DMS 273 (cell line): ENCODE measurements around the gene KIF22.

Experiments
- DNase-seq: peaks from one replicate; lab custom pipeline; 2025; ENCODE audit not compliant: unreplicated experiment; lab: John Stamatoyannopoulos, UW

The KIF22 gene

DNA sequence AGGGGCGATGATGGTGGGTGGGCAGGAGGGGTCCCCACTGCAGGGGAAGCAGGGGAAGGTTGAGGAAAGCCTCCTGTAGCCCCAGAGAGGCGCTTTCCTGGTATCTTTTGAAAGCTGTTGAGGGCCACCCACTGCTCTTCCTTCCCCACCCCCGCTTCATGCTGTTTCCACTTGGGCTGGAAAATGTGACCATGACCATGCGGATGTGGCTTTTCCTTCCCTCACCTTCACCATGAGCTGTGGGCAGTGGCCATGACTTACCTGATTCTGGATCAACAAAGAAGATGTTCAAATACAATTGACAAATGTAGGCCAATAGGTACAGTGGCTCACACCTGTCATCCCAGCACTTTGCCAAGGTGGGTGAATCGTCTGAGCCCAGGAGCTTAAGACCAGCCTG is 43.5 kb downstream of the KIF22 start:
- DNase-seq: no peak

- no peak for DNase-seq
Measured at GRCh38 chr16:29835926-29836325, 45.4 kb downstream of the KIF22 start.

DNA sequence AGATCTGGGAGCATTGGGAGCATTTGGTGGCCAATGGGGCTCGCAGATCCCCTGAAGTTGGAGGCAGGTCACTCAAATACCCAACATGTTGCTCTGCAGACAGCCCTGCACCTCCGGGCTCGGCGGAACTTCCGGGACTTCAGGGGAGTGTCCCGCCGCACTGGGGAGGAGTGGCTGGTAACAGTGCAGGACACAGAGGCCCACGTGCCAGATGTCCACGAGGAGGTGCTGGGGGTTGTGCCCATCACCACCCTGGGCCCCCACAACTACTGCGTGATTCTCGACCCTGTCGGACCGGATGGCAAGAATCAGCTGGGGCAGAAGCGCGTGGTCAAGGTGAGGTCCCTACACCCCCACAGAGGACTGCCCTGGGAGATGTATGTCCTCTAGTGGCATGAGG is 46.1 kb downstream of the KIF22 start:
- no peak for DNase-seq

DNA sequence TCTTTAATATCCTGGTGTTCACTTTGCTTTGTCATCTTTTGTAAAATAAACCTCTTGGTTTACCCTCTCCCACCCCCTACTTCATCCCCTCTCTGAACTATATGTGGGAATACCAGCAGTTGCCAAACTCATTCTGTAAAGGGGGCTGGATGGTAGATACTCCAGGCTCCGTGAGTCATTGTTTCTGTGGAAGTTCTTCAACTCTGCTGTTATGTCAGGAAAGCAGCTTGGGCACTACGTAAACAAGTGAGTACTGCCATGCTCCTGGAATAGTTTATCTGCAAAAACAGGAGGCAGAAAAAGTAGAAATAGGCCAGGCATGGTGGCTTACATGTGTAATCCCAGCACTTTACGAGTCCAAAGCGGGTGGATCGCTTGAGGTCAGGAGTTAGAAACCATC is 47.3 kb downstream of the KIF22 start:
- DNase-seq: no peak

DNA sequence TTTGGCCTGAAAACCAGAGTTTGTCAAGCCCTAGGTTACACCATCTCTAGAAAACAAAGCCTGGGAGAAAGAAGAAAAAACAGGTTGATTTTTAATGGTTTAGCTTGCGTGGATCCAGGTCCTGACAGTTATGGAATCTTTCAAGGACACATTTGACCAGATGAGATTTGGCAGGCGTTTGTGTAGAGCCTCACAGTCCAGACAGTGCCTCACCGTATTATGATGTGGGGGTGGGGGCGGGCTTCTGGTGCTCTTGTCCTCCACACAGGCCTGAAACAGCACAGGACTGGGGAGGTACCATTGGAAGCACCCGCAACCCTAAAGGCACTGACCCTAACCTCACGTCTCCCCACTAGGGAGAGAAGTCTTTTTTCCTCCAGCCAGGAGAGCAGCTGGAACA is 49.3 kb downstream of the KIF22 start:
- DNase-seq: no peak

DNA sequence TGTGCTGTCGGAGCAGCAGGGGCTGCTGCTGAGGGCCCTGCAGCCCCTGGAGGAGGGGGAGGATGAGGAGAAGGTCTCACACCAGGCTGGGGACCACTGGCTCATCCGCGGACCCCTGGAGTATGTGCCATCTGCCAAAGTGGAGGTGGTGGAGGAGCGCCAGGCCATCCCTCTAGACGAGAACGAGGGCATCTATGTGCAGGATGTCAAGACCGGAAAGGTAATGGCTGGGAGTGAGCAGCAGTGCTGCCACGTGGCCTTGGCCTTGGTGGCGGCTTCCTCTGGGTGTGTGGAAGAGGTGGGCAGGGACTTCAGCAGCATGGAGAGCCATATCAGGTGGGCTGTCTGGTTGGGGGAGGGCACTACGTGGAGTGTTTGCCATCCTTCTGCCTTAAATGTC is 49.7 kb downstream of the KIF22 start:
- no peak for DNase-seq

DNA sequence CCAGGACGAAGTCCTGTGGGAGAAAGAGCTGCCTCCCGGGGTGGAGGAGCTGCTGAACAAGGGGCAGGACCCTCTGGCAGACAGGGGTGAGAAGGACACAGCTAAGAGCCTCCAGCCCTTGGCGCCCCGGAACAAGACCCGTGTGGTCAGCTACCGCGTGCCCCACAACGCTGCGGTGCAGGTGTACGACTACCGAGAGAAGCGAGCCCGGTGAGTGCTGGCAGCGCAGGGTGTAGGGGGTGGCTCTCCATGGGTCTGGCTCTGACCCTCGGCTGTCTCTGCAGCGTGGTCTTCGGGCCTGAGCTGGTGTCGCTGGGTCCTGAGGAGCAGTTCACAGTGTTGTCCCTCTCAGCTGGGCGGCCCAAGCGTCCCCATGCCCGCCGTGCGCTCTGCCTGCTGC is 51.1 kb downstream of the KIF22 start:
- DNase-seq: no peak

- no peak for DNase-seq
Measured at GRCh38 chr16:29842732-29843346, 52.3 kb downstream of the KIF22 start.

DNA sequence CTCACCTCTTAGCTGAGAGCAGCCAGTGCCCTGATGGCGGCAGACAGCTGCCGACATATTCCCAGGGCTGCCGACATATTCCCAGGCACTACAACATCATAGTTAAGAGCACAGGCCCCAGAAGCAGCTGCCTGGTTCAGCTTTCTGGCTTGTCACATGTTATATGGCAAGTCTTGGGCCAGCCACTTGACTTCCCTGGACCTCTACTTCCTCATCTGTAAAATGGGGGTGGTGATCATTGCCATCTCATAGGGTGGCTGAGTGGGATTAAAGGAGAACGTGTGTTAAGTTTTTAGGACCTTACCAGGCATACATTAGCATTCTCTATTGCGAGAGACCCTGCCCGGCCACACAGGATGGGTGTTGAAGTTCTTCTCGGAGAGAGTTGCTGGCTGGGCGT is 53.4 kb downstream of the KIF22 start:
- no peak for DNase-seq

DNA sequence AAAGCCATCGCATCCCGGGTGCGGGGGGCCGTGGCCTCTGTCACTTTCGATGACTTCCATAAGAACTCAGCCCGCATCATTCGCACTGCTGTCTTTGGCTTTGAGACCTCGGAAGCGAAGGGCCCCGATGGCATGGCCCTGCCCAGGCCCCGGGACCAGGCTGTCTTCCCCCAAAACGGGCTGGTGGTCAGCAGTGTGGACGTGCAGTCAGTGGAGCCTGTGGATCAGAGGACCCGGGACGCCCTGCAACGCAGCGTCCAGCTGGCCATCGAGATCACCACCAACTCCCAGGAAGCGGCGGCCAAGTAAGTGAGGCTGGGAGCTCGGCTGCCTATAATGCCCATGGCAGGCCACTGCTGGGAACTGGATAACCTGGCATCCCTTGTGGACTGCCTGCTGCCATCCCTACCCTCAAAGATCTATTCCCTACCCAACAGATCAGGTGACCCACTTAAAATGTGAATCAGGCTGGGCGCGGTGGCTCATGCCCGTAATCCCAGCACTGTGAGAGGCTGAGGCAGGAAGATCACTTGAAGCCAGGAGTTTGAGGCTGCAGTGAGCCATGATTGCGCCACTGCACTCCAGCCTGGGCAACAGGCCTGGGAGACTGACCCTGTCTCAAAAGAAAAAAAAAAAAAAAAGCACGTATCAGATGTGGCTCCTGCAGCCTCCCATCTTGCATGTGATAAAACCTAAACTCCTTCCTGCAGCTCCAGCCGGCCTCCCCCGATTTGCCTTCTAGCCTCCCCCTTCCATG is 54.2 kb downstream of the KIF22 start:
- no peak for DNase-seq

DNA sequence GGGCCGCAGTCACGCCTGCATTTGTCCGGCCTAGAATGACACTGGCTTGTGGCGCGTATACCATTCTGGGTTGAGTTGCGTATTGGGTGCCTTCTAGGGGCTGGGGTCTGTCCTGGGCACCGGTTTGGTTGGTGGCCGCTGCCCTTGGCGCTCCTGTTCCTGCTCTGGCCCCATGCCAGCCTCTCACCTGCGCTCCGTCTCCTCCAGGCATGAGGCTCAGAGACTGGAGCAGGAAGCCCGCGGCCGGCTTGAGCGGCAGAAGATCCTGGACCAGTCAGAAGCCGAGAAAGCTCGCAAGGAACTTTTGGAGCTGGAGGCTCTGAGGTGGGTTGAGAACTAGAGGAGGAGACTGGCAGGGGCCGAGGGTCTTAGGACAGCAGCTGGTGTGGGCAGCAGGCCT is 55.1 kb downstream of the KIF22 start:
- DNase-seq: no peak

GRCh38 chr16:29848420-29849297 is 58.1 kb downstream of the KIF22 start:
- DNase-seq: peak; percentile 86

- no peak for DNase-seq
Measured at GRCh38 chr16:29849505-29849904, 59.0 kb downstream of the KIF22 start.

GRCh38 chr16:29850998-29851397 is 60.4 kb downstream of the KIF22 start:
- DNase-seq: no peak

DNA sequence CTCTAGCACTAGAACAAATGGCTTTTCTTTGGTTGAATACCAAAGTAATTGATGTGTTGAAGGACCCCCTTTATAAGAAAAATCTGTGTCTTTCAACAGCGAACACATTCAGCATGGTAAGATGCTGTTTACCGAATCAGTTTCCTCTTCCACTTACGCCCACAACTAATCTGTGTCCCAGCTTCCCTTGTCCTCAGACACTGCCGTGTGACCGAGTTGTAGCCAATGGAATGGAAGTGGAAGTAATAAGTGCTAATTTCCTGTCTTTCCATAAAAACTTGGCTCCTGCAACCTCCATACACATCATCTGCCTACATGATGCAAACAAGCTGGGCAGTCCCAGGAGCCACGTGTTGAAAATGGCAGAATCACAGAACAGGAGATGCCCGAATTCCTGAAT is 62.1 kb downstream of the KIF22 start:
- no peak for DNase-seq

GRCh38 chr16:29854520-29855100 is 64.1 kb downstream of the KIF22 start:
- no peak for DNase-seq
